Inflammatory macrophage treated with lipopolysaccharide for 4 hours (primary cell): ENCODE data around the gene PXDN.

ENCODE experiments used
- DNase-seq: peaks from one replicate; pipeline ENCODE4 v3.0.0-alpha.2; 2020

Gene PXDN

GRCh38 chr2:1751767-1752725 is 7.7 kb upstream of the PXDN start:
- DNase-seq = no peak

GRCh38 chr2:1750933-1751766 is 6.8 kb upstream of the PXDN start:
- DNase-seq = peak; percentile 14

- no peak for DNase-seq
Measured at GRCh38 chr2:1750270-1750932, 6.1 kb upstream of the PXDN start.

GRCh38 chr2:1749489-1750119 is 5.3 kb upstream of the PXDN start:
- DNase-seq = no peak

- DNase-seq = no peak
Measured at GRCh38 chr2:1748741-1749488, 4.6 kb upstream of the PXDN start.

GRCh38 chr2:1748176-1748740 is 3.9 kb upstream of the PXDN start:
- DNase-seq = no peak

- DNase-seq = no peak
Measured at GRCh38 chr2:1747065-1747941, 3.0 kb upstream of the PXDN start.

- DNase-seq = no peak
Measured at GRCh38 chr2:1746174-1747064, 2.1 kb upstream of the PXDN start.

- DNase-seq = no peak
Measured at GRCh38 chr2:1745171-1746023, 1.1 kb upstream of the PXDN start.

- no peak for DNase-seq
Measured at GRCh38 chr2:1744151-1744445, 217 bp downstream of the PXDN start.

- no peak for DNase-seq
Measured at GRCh38 chr2:1743396-1744150, 742 bp downstream of the PXDN start.

- DNase-seq = no peak
Measured at GRCh38 chr2:1742681-1743395, 1.5 kb downstream of the PXDN start.

- no peak for DNase-seq
Measured at GRCh38 chr2:1742301-1742680, 2.0 kb downstream of the PXDN start.

GRCh38 chr2:1741851-1742250 is 2.5 kb downstream of the PXDN start:
- no peak for DNase-seq

- DNase-seq = no peak
Measured at GRCh38 chr2:1740716-1741589, 3.4 kb downstream of the PXDN start.
